K562 (cell line): Measurements from ENCODE around the gene XRCC5. TPM values are rescaled to one million over a fixed set of nuclear protein-coding genes. Genes with fewer than 3 reads are reported as not detected.

Experiments
- ATAC-seq: fragments of 200-7000 bp; cut with Tn5 transposase; 3 replicates; pipeline ENCODE4 v1.9.1; 2020; ENCODE audit warnings: moderate library complexity
- BruUV-seq: library from RNA; stranded (reverse); fragments of 400-500 nt; replicated peaks from 2 replicates; lab custom pipeline; 2021; lab: Mats Ljungman, UMichigan
- CTCF ChIA-PET: fragments of 300-600 bp; formaldehyde crosslinking; extraction: SDS; loops from one replicate; lab custom pipeline; 2021; ENCODE audit warnings: low intra/inter-chr PET ratio; lab: Yijun Ruan, JAX
- POLR2A ChIA-PET: fragments of 300-600, 350-650 bp; sonication (Branson Sonifier 250); formaldehyde crosslinking; extraction: SDS; loops from one replicate; lab custom pipeline; 2021; ENCODE audit warnings: antibody characterized with exemption, inconsistent platforms; lab: Yijun Ruan, JAX
- DNase-seq, 4 experiments: peaks; one replicate each; pipeline versions ENCODE4 v3.0.0 to v3.0.0-alpha.2; 2011 to 2018; ENCODE audit warnings: low spot score in 3 of 4, mixed read lengths in 3 of 4; ENCODE audit errors: extremely low read depth in 1 of 4
- FAIRE-seq: peaks from 2 replicates; lab custom pipeline; 2011; peaks lifted over from hg19 to GRCh38; lab: Jason Lieb, UNC
- H2AFZ ChIP-seq: 2 replicates; pipeline ENCODE4 v1.6.0; 2011; ENCODE audit warnings: low read depth, low read length, control low read depth, inconsistent platforms
- H3K27ac ChIP-seq: fragments of 200-600 bp; 3 replicates; pipeline ENCODE4 v1.8.0; 2011; ENCODE audit warnings: low read depth, mild to moderate bottlenecking, control low read depth, inconsistent platforms, low read length, moderate library complexity, mixed read lengths; ENCODE audit errors: extremely low read depth
- H3K27me3 ChIP-seq, 2 experiments: fragments of 300-600 bp in 1 of 2; 2 replicates in 1 of 2; 3 replicates in 1 of 2; pipeline versions ENCODE4 v1.6.0 to v1.8.0; 2011; ENCODE audit warnings: inconsistent platforms in 2 of 2, low read length in 2 of 2, mild to moderate bottlenecking in 1 of 2, mixed read lengths in 1 of 2, moderate library complexity in 1 of 2; ENCODE audit not compliant: control insufficient read depth in 2 of 2, insufficient read depth in 2 of 2
- H3K36me3 ChIP-seq: fragments of 300-600 bp; 3 replicates; pipeline ENCODE4 v1.8.0; 2011; ENCODE audit warnings: mild to moderate bottlenecking, low read length, inconsistent platforms; ENCODE audit not compliant: control insufficient read depth, insufficient read depth
- H3K4me1 ChIP-seq, 2 experiments: fragments of 200-600 bp in 1 of 2; replicated peaks in 1 of 2; 2 replicates in 1 of 2; 3 replicates in 1 of 2; pipeline versions ENCODE4 v1.5.1 to v1.8.0; 2011; ENCODE audit warnings: inconsistent platforms in 2 of 2, low read length in 2 of 2, mild to moderate bottlenecking in 1 of 2, mixed read lengths in 1 of 2, moderate library complexity in 1 of 2; ENCODE audit not compliant: control insufficient read depth in 2 of 2, insufficient read depth in 2 of 2
- H3K4me2 ChIP-seq: 2 replicates; pipeline ENCODE4 v1.6.1; 2011; ENCODE audit warnings: low read length, control low read depth, inconsistent platforms, mixed read lengths; ENCODE audit not compliant: insufficient read depth
- H3K4me3 ChIP-seq: fragments of 200-600 bp; sonication (generic), shearing (Covaris generic); 2 replicates; pipeline ENCODE4 v1.5.1; 2016; ENCODE audit warnings: control low read depth, inconsistent platforms
- H3K79me2 ChIP-seq: fragments of 200-600 bp; 3 replicates; pipeline ENCODE4 v1.8.0; 2011; ENCODE audit warnings: low read length, inconsistent platforms; ENCODE audit not compliant: control insufficient read depth, insufficient read depth
- H3K9ac ChIP-seq, 2 experiments: 2 replicates each; pipeline versions ENCODE4 v1.6.0 to v1.6.1; 2011; ENCODE audit warnings: low read depth in 2 of 2, low read length in 2 of 2, control low read depth in 1 of 2, inconsistent platforms in 1 of 2, mild to moderate bottlenecking in 1 of 2, mixed read lengths in 1 of 2; ENCODE audit not compliant: insufficient read depth in 1 of 2
- H3K9me1 ChIP-seq: one replicate; pipeline ENCODE4 v1.6.0; 2011; ENCODE audit warnings: inconsistent platforms, mild to moderate bottlenecking, low read length, moderate library complexity; ENCODE audit not compliant: control insufficient read depth, insufficient read depth
- H3K9me3 ChIP-seq: replicated peaks from 2 replicates; pipeline ENCODE4 v1.5.1; 2011; ENCODE audit warnings: low read depth, low read length, inconsistent platforms; ENCODE audit not compliant: control insufficient read depth, insufficient read depth
- H4K20me1 ChIP-seq: replicated peaks from 2 replicates; pipeline ENCODE4 v1.6.1; 2011; ENCODE audit warnings: low read length, inconsistent platforms, mixed read lengths; ENCODE audit not compliant: control insufficient read depth, insufficient read depth
- ATF1 ChIP-seq, 2 experiments: fragments of 450-650 bp in 1 of 2; IDR thresholded peaks; 2 replicates each; pipeline ENCODE4 v1.6.1; 2016; ENCODE audit warnings: missing compliant biosample characterization in 1 of 2, missing genetic modification characterization in 1 of 2
- CBFB ChIP-seq: sonication (generic); formaldehyde crosslinking; IDR thresholded peaks from 2 replicates; pipeline ENCODE4 v1.4.0; 2020; ENCODE audit warnings: mild to moderate bottlenecking, missing genetic modification reagents
- CXXC5 ChIP-seq: fragments of 250-450 bp; sonication (Bioruptor Pico); IDR thresholded peaks from 2 replicates; pipeline ENCODE4 v1.8.0; 2022; ENCODE audit warnings: inconsistent platforms, mild to moderate bottlenecking, moderate library complexity
- HNRNPLL ChIP-seq: fragments of 200-400 bp; formaldehyde crosslinking; IDR thresholded peaks from 2 replicates; pipeline ENCODE4 v1.6.1; 2017; ENCODE audit warnings: low read length, low read depth, mild to moderate bottlenecking; ENCODE audit not compliant: poor library complexity, severe bottlenecking
- KAT8 ChIP-seq: fragments of 450-650 bp; IDR thresholded peaks from 2 replicates; pipeline ENCODE4 v1.6.1; 2016; ENCODE audit warnings: low read depth, mild to moderate bottlenecking
- PBX2 ChIP-seq, 2 experiments: IDR thresholded peaks in 1 of 2; conservative IDR thresholded peaks in 1 of 2; 2 replicates each; pipeline ENCODE4 v1.6.1; 2016; ENCODE audit warnings: low read depth in 2 of 2, mild to moderate bottlenecking in 1 of 2, missing compliant biosample characterization in 1 of 2, missing genetic modification characterization in 1 of 2, moderate library complexity in 1 of 2
- PTBP1 ChIP-seq: fragments of 200-400 bp; formaldehyde crosslinking; IDR thresholded peaks from 2 replicates; pipeline ENCODE4 v1.6.1; 2017; ENCODE audit warnings: low read depth, low read length
- RFX5 ChIP-seq: IDR thresholded peaks from 2 replicates; pipeline ENCODE4 v1.6.1; 2011; ENCODE audit warnings: low read depth, mild to moderate bottlenecking, improper control_type of control experiment, low read length
- SFPQ ChIP-seq: fragments of 200-400 bp; formaldehyde crosslinking; IDR thresholded peaks from 2 replicates; pipeline ENCODE4 v1.6.1; 2017; ENCODE audit warnings: mild to moderate bottlenecking, low read depth, low read length, moderate library complexity
- SNRNP70 ChIP-seq: fragments of 200-400 bp; formaldehyde crosslinking; optimal IDR thresholded peaks from 2 replicates; pipeline ENCODE3; 2017; ENCODE audit warnings: low read depth, low read length
- TCF15 ChIP-seq: fragments of 250-450 bp; sonication (Bioruptor Pico); IDR thresholded peaks from 2 replicates; pipeline ENCODE4 v1.8.0; 2022; ENCODE audit warnings: moderate library complexity, mild to moderate bottlenecking, inconsistent platforms
- ZBTB11 ChIP-seq, 3 experiments: fragments of 200-800 bp in 1 of 3; fragments of 250-450 bp in 1 of 3; fragments of 450-650 bp in 1 of 3; sonication (Bioruptor Pico) in 1 of 3; sonication (Bioruptor generic) in 1 of 3; formaldehyde crosslinking in 1 of 3; IDR thresholded peaks; 2 replicates each; pipeline versions ENCODE4 v1.6.1 to v1.8.0; 2016 to 2022; ENCODE audit warnings: mild to moderate bottlenecking in 2 of 3, missing genetic modification characterization in 2 of 3, missing compliant biosample characterization in 1 of 3, moderate library complexity in 1 of 3
- WGBS: fragments of 100-300 bp; shearing (Covaris generic); methylation state at CpG from one replicate; pipeline ENCODE4 v1.1.6; 2016; ENCODE audit warnings: low coverage, mixed read lengths; ENCODE audit not compliant: insufficient coverage; ENCODE audit errors: missing lambda C conversion rate; 5-methylcytosine and 5-hydroxymethylcytosine counted together
- in situ Hi-C: fragments of 300-500 bp; cut with MboI; formaldehyde crosslinking; loops from 4 replicates; pipeline ENCODE4 v1.15.0; 2018; ENCODE audit warnings: inconsistent platforms, mixed read lengths
- intact Hi-C: fragments of 100-400 bp; cut with micrococcal nuclease; formaldehyde crosslinking; loops from 2 replicates; pipeline ENCODE4 v1.14.2; 2022
- polyA plus RNA-seq, 8 experiments: library from polyadenylated mRNA; depleted of rRNA in 4 of 8; stranded (reverse) in 5 of 8; unstranded in 3 of 8; fragments of >200 nt; fragmentation: Nextera tagmentation in 2 of 8; fragmentation: Illumina TruSeq in 1 of 8; extraction: Ambion mirVana in 2 of 8; extraction: Trizol in 1 of 8; gene quantifications; 2 replicates each; pipeline versions ENCODE4 v1.2.1 to v1.2.3, GENCODE V29; 2011 to 2014; ENCODE audit warnings: inconsistent platforms in 1 of 8, missing spikeins in 1 of 8
- total RNA-seq, 7 experiments: library from RNA; depleted of rRNA in 6 of 7; stranded (reverse); fragments of >200 nt in 6 of 7; fragmentation: Illumina TruSeq in 2 of 7; extraction: Trizol in 2 of 7; gene quantifications; 2 replicates each; pipeline versions ENCODE4 v1.2.1 to v1.2.3, GENCODE V29; 2011 to 2021; ENCODE audit warnings: low replicate concordance in 1 of 7

XRCC5 gene
- total and polyA plus RNA-seq, 9 of the 15 experiments (the other 6 are each of a cell fraction or from before 2014, with no cell fraction given), result 168 to 551 (median 297) TPM

- Histone ChIP-seq H3K9ac (no peak overlapping the region), H3K27me3 (no peaks in the 10 kb centered on the region), H3K79me2 (no peaks in the 10 kb centered on the region), H3K9me3 (no peaks in the 10 kb centered on the region), H3K36me3 (peaks cover 16% of the 10 kb centered on the region), H3K9me1 (no peaks in the 10 kb centered on the region), H2AFZ (no peak overlapping the region), H3K4me2 (no peak overlapping the region), H3K4me1 (peaks cover 0 to 9% of the 10 kb centered on the region in 2 experiments; a peak in 3 of 5 replicates), H4K20me1 (no peaks in the 10 kb centered on the region), H3K27ac (no peak overlapping the region), H3K4me3 (no peak overlapping the region)
- WGBS, result 67% methylated on average over 1 of the region's 2 CpGs
- BruUV-seq, result no TSS peak
- DNase-seq, result no peak
- ChIA-PET CTCF (no interaction called here), POLR2A (interaction anchor here (2.1 kb wide), 1 partner anchor 10 kb away, joined by 10 read pairs; no protein-coding TSS in a partner anchor)
- no peak for FAIRE-seq
- in situ Hi-C loops, result loop anchor here (25.0 kb wide), 1 partner anchor 451 kb away; no protein-coding TSS in a partner anchor
- intact Hi-C loops, result no loop called here
- no peak for ATAC-seq
- TF ChIP-seq ATF1 (CRISPR knock-in tag; IDR thresholded peaks at IDR 0.05), result no peak
- TF ChIP-seq ATF1 (tag; IDR thresholded peaks at IDR 0.05), result no peak
- TF ChIP-seq SNRNP70, result no peak
- TF ChIP-seq PTBP1, result no peak
- no peak for TF ChIP-seq SFPQ
- TF ChIP-seq TCF15, result no peak
- no peak for TF ChIP-seq KAT8
- no peak for TF ChIP-seq HNRNPLL
- TF ChIP-seq RFX5, result no peak
- no peak for TF ChIP-seq PBX2 (CRISPR knock-in tag; IDR thresholded peaks at IDR 0.05; ENCODE audit: low read depth)
- TF ChIP-seq PBX2 (tag; conservative IDR thresholded peaks at IDR 0.05; ENCODE audit: low read depth), result peak; percentile 83
- no peak for TF ChIP-seq CXXC5 (CRISPR knock-in tag)
- TF ChIP-seq ZBTB11 (CRISPR knock-in tag; IDR thresholded peaks at IDR 0.05), result no peak
- no peak for TF ChIP-seq CBFB (CRISPR knock-in tag)
These were observed 102.5 kb downstream of the XRCC5 start for GRCh38 chr2:216211614-216212145.
